Nucleus accumbens (tissue), 56 donors: Measurements from ENCODE around the gene UNC5A.
"Not testable (repeated sequence)": the region's sequence is repeated elsewhere in the genome, so short reads cannot be mapped to it uniquely, and the experiment has no call there.

Source experiments
- DNase-seq, 56 donors: peaks; one replicate each; lab custom pipeline; 2025; lab: John Stamatoyannopoulos, UW

Gene UNC5A

GRCh38 chr5:176857216-176857893, 47.0 kb downstream of the UNC5A start:
- DNase-seq: peak in 4 of 56 donors; percentile 5 to 25 (median 20)

DNA sequence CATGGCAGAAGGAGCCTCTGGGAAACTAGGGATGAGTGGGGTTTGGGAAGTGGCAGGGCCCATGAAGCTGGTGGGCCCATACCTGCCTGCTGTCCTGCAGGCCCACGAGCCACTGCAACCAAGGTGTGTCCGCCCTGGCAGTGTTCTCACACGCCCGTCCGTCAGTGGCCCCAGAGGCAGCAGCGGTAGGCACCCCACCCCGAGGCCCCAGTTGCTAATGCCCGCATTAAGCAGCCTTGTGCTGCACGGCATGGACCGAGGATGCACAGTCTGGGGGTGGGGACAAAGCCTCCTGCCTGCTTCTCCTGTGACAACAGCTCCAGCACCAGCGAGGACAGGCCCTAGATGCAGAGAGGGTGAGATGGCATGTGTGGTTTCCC, 47.5 kb downstream of the UNC5A start:
- no peak for DNase-seq

DNA sequence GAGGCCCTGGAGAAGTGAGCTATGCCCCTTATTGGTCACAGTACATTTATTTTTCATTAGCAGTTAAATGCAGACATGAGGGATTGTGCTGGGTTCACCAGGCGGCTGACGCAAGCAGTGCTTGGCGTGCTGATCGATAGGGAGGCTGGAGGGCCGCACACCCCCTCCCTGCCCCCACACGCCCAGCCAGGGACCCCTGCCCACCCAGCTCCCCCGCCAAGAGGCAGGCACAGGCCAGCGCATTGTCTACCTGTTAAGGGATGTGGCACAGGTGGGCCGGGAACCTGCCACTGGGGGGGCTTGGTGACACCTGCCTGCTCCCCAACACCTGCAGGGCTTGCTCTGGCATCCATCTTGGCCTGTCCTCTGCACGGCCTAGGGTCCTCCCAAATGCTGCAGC, 49.6 kb downstream of the UNC5A start:
- no peak for DNase-seq

DNA sequence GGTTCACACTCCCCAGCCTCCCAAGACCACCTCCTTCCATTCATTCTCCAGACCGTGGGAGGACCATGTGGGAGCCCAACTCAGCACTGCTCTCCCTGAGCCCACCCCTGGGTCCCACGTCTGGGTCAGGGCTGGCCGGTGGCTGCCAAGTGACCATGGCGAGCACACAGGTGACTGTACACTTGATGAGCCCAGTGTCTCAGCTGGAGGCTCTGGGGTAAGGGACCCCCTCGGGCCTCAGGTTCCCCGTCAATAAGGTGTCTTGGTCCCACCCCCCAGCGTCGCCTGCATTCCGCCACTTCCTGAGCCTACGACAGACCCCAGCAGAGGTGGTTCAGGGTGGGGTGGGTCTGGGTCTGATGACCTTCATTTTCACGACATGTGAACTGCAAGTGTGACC, 50.0 kb downstream of the UNC5A start:
- DNase-seq: no peak

- DNase-seq: no peak
Observed at GRCh38 chr5:176861276-176861675, 50.9 kb downstream of the UNC5A start.

DNA sequence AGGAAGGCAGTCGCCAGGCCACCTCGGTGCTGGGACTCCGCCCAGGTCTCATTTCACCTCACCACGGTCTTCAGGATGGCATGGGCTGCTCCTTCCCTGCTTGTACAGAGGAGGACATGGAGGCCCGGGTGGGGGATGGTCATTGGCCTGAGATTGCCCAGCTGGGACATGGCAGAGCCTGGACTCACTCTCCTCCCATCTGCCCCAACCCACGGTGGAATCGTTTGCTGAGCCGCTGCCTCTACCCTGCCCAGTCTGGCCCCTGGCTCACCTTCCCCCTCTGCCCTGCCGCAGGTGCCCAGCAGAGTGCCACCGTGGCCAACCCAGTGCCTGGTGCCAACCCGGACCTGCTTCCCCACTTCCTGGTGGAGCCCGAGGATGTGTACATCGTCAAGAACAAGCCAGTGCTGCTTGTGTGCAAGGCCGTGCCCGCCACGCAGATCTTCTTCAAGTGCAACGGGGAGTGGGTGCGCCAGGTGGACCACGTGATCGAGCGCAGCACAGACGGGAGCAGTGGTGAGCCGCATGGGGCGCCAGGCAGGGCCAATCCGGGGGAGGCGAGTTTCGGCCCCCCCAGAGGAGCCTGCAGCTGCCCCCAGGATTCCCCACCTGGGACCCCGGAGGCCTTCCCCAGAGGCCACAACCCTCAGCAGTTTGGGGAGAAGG, 52.1 kb downstream of the UNC5A start:
- no peak for DNase-seq

- DNase-seq: no peak
Observed at GRCh38 chr5:176863041-176863764, 52.8 kb downstream of the UNC5A start.

GRCh38 chr5:176863765-176864098, 53.4 kb downstream of the UNC5A start:
- no peak for DNase-seq

DNA sequence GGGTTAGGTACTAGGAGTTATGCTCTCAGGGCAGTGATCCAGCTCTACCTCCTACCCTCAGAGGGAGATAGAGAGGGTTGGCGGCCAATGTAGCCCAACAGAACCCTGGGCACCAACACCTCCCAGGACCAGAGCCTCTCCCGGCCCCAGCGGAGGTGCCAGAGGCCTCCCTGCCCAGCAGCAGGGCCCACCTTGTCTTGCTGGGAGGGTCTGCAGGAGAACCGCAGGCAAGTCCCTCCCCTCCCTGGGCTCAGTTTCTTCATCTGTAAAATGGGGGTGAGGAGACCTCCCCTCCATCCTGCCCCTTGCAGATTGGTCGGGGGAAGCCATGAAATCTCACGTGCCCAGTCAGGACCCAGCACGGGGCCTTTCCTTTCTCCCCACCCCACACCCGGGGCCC, 54.4 kb downstream of the UNC5A start:
- no peak for DNase-seq

GRCh38 chr5:176865964-176866363, 55.6 kb downstream of the UNC5A start:
- DNase-seq: no peak

DNA sequence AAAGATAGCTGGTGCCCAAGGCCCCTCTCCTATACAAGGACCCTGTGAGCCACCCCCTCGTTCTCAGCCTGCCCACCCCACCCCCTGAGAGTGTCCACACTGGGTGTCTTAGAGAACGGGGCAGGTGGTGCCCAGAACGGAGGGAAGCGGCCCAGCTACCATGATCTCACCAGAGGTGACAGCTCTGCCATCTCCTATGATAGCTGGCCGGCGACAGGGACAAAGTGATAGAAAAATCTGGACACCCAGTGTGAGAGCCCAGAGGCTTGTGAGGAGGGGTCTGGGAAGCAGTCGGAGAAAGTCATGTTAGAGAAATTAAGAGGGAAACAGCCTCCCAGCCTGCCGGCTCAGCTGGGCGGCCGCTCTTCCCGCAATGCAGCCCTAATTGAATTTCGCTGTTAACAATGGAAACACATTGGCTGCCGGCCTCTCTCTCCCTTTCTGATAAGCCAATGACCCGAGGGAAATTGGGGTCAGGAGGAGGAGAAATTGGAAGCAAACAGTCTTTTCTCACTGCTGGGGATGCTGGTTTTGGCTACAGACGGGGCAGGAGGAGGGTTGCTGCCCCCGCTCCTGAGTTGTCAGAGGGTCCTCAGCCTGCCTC, 56.5 kb downstream of the UNC5A start:
- DNase-seq: no peak

DNA sequence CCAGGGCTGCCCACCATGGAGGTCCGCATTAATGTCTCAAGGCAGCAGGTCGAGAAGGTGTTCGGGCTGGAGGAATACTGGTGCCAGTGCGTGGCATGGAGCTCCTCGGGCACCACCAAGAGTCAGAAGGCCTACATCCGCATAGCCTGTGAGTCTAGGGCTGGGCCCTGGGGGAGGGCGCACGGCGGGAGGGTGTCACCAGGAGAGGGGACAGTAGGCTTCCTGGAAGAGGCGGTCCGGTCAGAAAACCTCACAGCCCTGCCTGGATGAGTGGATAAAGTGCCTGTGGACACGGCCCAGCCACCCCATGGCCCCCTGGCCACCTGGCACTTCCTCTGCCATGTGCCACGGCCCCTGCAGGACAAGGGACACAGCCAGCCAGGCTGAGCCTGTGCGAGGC, 57.8 kb downstream of the UNC5A start:
- no peak for DNase-seq

DNA sequence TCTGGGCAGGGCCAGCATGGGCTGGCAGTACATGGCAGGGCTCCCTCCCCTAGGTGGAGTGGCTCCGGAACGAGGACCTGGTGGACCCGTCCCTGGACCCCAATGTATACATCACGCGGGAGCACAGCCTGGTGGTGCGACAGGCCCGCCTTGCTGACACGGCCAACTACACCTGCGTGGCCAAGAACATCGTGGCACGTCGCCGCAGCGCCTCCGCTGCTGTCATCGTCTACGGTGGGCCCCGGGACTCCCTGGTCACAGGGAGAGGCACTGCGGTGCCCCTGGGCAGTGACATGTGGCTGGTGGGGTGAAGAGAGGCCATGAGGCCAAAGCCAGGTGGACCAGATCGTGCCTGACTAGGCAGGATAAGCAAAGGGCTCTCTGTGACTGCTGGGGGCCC, 58.4 kb downstream of the UNC5A start:
- no peak for DNase-seq

GRCh38 chr5:176869501-176870109, 59.2 kb downstream of the UNC5A start:
- no peak for DNase-seq

DNA sequence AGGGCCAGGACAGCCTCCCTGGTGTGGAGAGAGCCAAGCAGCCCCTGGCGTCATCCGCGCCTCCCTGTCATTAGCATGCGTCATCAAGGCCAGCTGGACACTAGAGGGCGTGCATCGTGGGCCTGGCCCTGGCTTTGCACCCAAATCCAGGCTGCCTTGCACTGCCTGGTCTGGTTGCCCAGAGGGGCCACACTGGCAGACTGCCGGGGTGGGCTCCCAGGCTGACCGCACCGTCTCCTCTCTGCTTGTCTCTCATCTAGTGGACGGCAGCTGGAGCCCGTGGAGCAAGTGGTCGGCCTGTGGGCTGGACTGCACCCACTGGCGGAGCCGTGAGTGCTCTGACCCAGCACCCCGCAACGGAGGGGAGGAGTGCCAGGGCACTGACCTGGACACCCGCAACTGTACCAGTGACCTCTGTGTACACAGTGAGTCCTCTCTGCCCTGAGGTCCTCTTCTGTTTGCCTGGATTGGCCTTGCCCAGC, 59.8 kb downstream of the UNC5A start:
- DNase-seq: peak in 10 of 56 donors; percentile 11 to 39 (median 19)

- DNase-seq: not testable (repeated sequence)
Observed at GRCh38 chr5:176870644-176871043, 60.3 kb downstream of the UNC5A start.

GRCh38 chr5:176872586-176872985, 62.2 kb downstream of the UNC5A start:
- DNase-seq: not testable (repeated sequence)

- DNase-seq: not testable (repeated sequence)
Observed at GRCh38 chr5:176873011-176873410, 62.7 kb downstream of the UNC5A start.

DNA sequence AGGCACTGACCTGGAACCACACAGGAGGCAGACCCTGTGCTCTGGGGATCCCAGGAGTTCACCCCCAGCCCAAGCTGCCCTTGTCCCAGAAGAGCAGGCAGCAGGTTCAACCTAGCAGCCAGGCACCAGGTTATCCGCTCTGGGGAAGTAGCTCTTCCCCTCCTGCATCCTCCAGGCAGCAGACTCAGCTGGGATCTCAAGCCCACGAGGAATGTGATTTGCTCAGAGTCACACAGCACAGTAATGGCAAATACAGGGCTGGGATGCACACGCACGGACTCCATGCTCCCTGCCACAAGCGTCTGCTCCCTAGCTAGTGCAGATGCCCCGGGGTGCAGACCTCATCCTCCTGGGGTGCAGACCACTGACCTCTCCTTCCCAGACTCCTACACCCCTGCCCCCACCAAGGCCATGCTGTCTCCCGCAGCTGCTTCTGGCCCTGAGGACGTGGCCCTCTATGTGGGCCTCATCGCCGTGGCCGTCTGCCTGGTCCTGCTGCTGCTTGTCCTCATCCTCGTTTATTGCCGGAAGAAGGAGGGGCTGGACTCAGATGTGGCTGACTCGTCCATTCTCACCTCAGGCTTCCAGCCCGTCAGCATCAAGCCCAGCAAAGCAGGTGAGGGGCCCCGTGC, 63.3 kb downstream of the UNC5A start:
- peak in 6 of 56 donors; percentile 6 to 41 (median 20) for DNase-seq

DNA sequence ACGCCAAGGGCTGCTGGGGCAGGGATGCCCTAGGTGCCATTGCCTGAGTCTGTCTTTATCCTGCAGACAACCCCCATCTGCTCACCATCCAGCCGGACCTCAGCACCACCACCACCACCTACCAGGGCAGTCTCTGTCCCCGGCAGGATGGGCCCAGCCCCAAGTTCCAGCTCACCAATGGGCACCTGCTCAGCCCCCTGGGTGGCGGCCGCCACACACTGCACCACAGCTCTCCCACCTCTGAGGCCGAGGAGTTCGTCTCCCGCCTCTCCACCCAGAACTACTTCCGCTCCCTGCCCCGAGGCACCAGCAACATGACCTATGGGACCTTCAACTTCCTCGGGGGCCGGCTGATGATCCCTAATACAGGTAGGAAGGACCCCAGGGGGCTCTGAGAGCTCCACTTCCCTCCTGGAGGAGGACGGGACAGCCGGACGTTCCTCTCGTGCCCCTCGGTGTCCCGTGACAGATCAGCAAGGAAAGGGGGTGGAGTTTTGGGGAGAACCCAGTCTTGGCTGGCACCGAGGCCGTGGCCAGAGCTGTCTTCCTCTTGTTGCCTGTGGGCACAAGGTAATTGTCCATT, 63.9 kb downstream of the UNC5A start:
- DNase-seq: no peak
